DMS153 (cell line): ENCODE results near the gene VWC2L.

ENCODE experiments used
- DNase-seq: peaks from one replicate; lab custom pipeline; 2025; lab: John Stamatoyannopoulos, UW

Gene VWC2L

DNA sequence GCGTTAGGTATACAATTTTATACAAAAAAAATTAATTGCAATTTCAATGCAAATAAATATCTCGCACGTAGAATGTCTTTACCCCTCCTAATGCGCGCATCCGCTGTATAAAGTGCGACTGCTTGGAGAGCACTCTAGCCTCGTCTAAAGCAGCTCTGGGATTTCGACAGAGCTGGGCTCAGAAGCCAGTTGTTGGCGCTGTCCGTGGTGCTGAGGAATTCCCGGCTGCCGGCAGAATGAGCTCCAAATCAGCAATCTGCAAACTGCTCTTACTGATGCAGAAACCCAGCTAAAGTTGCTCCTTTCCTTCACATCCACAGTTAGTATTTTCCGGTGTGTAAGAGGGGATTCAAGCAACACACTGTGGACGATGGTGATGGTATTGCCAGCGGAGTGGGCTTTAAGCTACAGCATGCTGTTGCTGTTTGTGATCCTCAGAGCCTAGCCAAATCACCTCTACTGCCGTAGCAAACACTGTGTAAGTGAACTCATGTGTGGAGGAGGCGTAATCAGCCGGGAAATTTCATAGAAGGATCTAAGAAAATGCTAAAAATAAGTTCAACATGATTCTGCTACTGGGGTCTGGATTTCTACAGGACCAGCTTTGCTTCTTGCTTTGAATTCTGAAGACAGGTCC is at the start of gene VWC2L:
Gene VWC2L (plus strand): TSS at position 137 of the 637 bp plus-strand sequence. CDS start 3,140 bp downstream, outside the sequence.
- peak; percentile 48 for DNase-seq

DNA sequence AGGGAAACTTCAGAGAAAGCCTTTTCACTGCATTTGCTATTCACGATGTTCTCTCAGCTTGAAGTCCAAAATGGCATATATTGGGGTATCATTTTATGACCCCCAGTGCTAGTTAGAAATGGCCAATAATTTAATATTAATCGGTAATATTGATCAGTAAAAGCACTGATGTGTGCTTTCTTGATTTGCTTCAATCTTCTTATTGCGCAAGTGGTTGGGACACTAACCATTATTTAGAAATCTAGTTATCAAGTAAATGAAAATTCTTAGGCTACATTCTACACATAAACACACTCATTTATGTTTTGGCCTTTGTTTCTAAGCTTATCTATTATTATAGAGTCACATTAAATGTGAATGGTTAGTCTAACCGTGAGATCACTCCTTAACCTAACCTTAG is 49.7 kb upstream of the VWC2L start:
- no peak for DNase-seq

DNA sequence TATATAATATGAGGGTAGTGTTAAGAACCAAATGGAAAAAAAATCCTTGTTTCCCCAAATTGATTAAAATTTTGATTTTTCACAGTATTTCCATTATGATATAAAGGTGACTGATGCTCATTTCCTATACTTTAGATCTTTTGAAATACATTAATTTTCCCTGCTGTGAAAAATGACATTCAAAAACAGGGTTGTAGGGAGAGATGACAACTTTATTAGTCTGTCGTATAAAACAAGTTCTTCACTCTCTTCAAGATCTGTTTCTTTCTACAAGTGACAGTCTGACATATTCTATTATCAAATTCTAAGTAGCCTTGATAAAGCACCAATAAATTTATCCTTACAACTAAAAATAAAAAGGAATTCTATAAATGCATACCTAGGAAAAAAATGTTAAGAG is 45.3 kb upstream of the VWC2L start:
- no peak for DNase-seq

DNA sequence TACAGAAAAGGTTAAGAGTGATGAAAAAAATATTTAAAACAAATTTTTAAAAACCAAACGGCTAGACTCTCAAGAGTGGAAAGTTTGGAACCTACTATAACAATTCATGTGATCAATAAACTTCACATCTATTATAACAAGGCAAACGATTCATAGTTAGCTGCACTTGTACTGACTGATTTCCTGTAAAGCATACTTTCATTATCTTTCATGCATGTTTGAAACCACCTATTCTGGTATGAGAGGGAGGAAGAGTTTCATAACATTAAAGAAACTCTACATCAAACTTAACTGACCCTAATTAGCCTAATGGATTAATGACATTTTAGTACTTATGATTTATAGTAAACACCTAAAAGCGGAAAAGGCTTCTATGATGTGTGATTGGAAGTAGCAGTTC is 43.7 kb upstream of the VWC2L start:
- DNase-seq, result no peak

GRCh38 chr2:214376618-214377285 is 34.1 kb upstream of the VWC2L start:
- DNase-seq, result peak; percentile 80

GRCh38 chr2:214377286-214377624 is 33.6 kb upstream of the VWC2L start:
- no peak for DNase-seq

DNA sequence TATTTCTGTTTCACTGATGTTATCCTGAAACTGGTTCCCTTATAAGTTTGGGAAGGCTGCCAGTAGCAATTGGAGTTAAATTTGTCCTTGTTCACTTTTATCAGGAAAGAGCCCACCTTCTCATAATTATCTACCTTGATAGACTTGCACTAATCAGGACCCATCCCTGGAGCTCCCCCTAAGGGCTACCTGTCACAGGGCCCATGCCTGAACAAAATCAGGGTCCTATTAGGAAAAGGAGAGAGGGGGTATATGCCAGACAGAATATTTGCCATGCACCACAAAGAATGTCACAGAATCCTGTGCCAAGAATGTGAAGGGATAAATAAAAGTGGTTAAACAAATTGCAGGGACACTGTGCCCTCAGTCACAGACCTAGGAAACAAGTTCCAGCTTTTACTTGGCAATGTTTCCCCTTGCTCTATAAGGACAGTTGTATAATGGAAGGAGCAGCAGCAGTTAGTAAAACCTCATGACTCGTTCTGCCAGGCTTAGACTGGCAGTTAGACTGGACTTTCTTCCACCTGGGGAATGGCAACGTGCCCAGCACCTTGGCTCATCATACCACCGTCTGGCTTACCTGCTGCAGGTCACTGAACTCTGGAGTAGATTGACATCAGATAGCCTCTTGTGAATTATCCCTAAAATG is 32.3 kb upstream of the VWC2L start:
- peak; percentile 44 for DNase-seq

DNA sequence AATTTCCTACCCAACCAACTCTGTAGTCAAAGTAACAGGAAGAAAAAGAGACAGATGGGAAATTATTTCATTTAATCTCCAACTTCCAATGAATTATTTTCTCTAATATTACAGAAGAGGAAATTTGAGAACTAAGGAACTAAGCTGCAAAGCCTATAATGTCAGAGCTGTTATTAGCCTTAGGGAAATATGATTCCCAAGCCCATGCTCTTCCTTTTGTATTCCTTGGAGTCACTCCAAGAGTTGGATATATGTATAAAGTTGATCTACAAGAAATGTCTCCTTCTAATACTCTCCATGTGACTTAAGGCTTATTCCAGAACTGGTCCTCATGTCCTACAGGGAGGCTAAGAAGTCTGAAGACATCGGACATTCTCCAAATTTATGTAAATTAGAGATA is 31.6 kb upstream of the VWC2L start:
- no peak for DNase-seq

DNA sequence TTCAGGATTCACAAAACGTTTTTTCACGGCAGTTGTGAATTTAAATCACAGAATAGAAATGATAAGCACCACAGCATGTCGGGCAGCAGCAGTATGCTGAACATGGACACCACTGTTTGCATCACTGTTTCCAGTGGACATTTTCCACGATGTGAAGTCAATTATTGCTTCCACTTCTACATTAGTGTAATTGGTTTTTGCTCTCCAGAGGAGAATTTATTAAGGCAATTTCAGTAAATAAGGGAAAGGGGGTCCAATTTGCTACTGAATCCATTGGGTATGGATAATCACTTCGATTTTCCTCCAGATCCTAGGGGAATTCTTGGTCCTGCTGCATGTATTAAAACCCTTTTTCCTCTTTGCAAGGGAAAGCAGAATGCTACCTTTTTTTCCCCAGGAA is 30.2 kb upstream of the VWC2L start:
- no peak for DNase-seq

DNA sequence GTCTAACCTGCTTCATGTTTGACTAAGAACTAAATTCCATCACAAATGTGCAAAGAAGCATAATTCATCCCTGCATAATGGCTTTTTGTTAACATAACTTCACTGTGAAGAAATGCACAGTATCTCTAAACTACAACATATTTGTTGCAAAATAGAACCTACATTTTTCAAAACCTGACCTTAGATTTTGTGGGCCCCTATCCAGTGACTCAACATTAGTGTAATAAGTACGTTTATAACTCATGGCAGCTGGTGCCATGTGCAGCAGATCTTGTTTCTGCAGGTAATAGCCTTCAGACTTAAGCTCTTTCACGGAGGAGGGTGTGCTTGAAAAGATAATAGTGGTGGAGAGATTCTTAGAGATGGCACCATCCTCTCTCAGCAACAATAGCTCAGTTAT is 28.6 kb upstream of the VWC2L start:
- no peak for DNase-seq

GRCh38 chr2:214386720-214387119 is 24.1 kb upstream of the VWC2L start:
- no peak for DNase-seq

GRCh38 chr2:214389334-214389733 is 21.5 kb upstream of the VWC2L start:
- DNase-seq, result no peak

DNA sequence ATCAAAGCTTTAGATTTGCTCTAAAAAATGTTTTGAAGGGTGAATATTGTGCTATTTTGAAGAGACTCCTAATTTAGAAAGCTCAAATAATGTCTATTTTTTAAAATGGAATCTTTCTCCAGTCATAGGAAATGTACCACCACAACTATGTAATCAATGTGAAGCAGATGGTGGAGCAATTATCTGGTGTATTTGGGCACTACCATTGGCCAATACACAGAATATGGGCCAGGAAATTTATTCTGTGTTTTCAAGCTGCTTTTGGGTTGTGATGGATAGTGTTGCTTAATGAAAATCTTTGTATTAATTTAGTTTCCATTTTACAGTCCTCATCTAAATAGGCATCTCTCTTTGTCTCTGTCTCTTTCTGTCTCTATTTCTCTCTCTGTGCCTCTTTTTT is 17.1 kb upstream of the VWC2L start:
- DNase-seq, result no peak

GRCh38 chr2:214395040-214395439 is 15.8 kb upstream of the VWC2L start:
- DNase-seq, result no peak

DNA sequence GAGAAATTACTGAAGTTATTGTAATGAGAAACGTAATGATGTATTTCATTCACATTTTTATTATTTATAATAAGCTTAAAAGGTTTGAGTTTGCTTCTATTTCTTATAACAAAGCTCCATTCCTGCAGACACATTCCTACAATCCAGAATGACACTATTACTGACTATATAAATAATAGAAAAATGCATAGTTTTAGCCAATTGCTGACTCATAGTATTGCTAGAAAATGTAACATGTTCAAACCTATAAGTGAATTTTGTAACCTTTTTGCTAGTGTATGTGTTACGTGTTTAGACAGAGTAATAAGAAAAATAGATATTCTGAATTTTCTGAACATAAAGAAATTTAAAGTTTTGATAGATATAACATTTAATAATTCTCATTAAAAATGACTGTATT is 9.3 kb upstream of the VWC2L start:
- DNase-seq, result no peak

DNA sequence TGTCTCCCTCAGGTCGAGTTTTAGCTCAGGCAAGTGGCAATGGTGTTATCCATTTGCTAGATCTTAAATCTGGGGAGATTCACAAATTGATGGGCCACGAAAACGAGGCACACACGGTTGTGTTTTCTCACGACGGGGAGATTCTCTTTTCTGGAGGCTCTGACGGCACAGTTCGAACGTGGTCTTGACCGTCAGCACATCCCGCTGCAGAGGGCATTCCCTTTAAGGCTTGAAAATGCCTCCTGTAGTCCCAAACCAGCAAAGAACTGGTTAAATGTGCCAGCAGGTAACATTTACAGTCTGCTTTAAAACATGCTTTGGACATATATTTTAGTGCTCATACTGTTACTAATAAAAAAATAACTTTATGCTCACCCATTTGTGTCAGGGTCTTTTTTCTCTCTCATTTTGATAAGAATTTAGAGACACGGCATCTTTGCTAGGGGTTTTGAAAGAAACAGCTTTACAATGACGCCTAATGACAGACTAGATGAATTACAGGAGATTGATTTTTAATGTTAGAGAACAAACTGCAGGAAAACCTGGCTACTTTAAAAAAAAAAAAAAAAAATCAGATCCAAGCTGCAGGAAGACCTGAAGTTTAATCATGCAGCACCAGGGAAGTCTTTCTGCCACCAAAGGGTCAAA is 602 bp upstream of the VWC2L start:
- DNase-seq, result peak; percentile 75

GRCh38 chr2:214412679-214413078 is 1.8 kb downstream of the VWC2L start:
- no peak for DNase-seq

GRCh38 chr2:214436470-214436869 is 25.6 kb downstream of the VWC2L start:
- no peak for DNase-seq

- DNase-seq, result no peak
These were observed 39.5 kb downstream of the VWC2L start for GRCh38 chr2:214450118-214450894.

GRCh38 chr2:214451516-214452275 is 40.8 kb downstream of the VWC2L start:
- no peak for DNase-seq

GRCh38 chr2:214465363-214466146 is 54.7 kb downstream of the VWC2L start:
- DNase-seq, result no peak
